Measurements from ENCODE around the gene LGALS3BP.

Gene LGALS3BP

GRCh38 chr17:78998311-78999055 lies 18.8 kb upstream of the LGALS3BP start:
- Histone ChIP-seq H3K27me3 (ENCODE audit: control insufficient read depth, insufficient read depth, low read length) (peaks cover 16% of the 10 kb centered on the region), H3K4me1 (ENCODE audit: control insufficient read depth, insufficient read depth, low read length) (no peaks in the 10 kb centered on the region), H3K9me3 (ENCODE audit: control insufficient read depth, insufficient read depth, low read length) (no peaks in the 10 kb centered on the region), H3K36me3 (ENCODE audit: control insufficient read depth, insufficient read depth, low read length) (peaks cover 7% of the 10 kb centered on the region), H3K27ac (ENCODE audit: low read length) (no peak overlapping the region), H3K4me3 (ENCODE audit: low read length) (no peak overlapping the region)
- no peak for DNase-seq (ENCODE audit: low read depth, low spot score)
- no CpG with 5 or more reads among the region's 28 CpGs for WGBS (ENCODE audit: insufficient coverage, insufficient read length)

GRCh38 chr17:78997881-78998280 lies 18.2 kb upstream of the LGALS3BP start:
- peaks cover 13% of the 10 kb centered on the region for H3K27me3 ChIP-seq (ENCODE audit: control insufficient read depth, insufficient read depth, low read length)
- no peaks in the 10 kb centered on the region for H3K4me1 ChIP-seq (ENCODE audit: control insufficient read depth, insufficient read depth, low read length)
- no CpG with 5 or more reads among the region's 6 CpGs for WGBS (ENCODE audit: insufficient coverage, insufficient read length)
- no peak overlapping the region for H3K4me3 ChIP-seq (ENCODE audit: low read length)
- no peaks in the 10 kb centered on the region for H3K9me3 ChIP-seq (ENCODE audit: control insufficient read depth, insufficient read depth, low read length)
- no peak overlapping the region for H3K27ac ChIP-seq (ENCODE audit: low read length)
- DNase-seq (ENCODE audit: low read depth, low spot score): no peak
- peaks cover 7% of the 10 kb centered on the region for H3K36me3 ChIP-seq (ENCODE audit: control insufficient read depth, insufficient read depth, low read length)

GRCh38 chr17:78997231-78997741 lies 17.6 kb upstream of the LGALS3BP start:
- peaks cover 7% of the 10 kb centered on the region for H3K27me3 ChIP-seq (ENCODE audit: control insufficient read depth, insufficient read depth, low read length)
- no peaks in the 10 kb centered on the region for H3K9me3 ChIP-seq (ENCODE audit: control insufficient read depth, insufficient read depth, low read length)
- H3K4me3 ChIP-seq (ENCODE audit: low read length): no peak overlapping the region
- no peak for DNase-seq (ENCODE audit: low read depth, low spot score)
- H3K4me1 ChIP-seq (ENCODE audit: control insufficient read depth, insufficient read depth, low read length): no peaks in the 10 kb centered on the region
- H3K27ac ChIP-seq (ENCODE audit: low read length): no peak overlapping the region
- no CpG with 5 or more reads among the region's 27 CpGs for WGBS (ENCODE audit: insufficient coverage, insufficient read length)
- peaks cover 7% of the 10 kb centered on the region for H3K36me3 ChIP-seq (ENCODE audit: control insufficient read depth, insufficient read depth, low read length)

- peaks cover 7% of the 10 kb centered on the region for H3K36me3 ChIP-seq (ENCODE audit: control insufficient read depth, insufficient read depth, low read length)
Observed at GRCh38 chr17:78996781-78997201, 17.1 kb upstream of the LGALS3BP start.

GRCh38 chr17:78995761-78996451 lies 16.2 kb upstream of the LGALS3BP start:
- no peak for DNase-seq (ENCODE audit: low read depth, low spot score)
- WGBS (ENCODE audit: insufficient coverage, insufficient read length): no CpG with 5 or more reads among the region's 18 CpGs
- no peaks in the 10 kb centered on the region for H3K4me1 ChIP-seq (ENCODE audit: control insufficient read depth, insufficient read depth, low read length)
- H3K9me3 ChIP-seq (ENCODE audit: control insufficient read depth, insufficient read depth, low read length): no peaks in the 10 kb centered on the region
- peaks cover 7% of the 10 kb centered on the region for H3K36me3 ChIP-seq (ENCODE audit: control insufficient read depth, insufficient read depth, low read length)
- H3K27ac ChIP-seq (ENCODE audit: low read length): no peak overlapping the region
- no peaks in the 10 kb centered on the region; the same call in 1 of the 2 replicates for H3K27me3 ChIP-seq (ENCODE audit: control insufficient read depth, insufficient read depth, low read length)
- H3K4me3 ChIP-seq (ENCODE audit: low read length): no peak overlapping the region

More at GRCh38 chr17:78996781-78997201, 17.1 kb upstream of the LGALS3BP start:
- WGBS (ENCODE audit: insufficient coverage, insufficient read length): no CpG with 5 or more reads among the region's 16 CpGs
- no peak for DNase-seq (ENCODE audit: low read depth, low spot score)
- Histone ChIP-seq H3K27ac (ENCODE audit: low read length) (no peak overlapping the region), H3K4me3 (ENCODE audit: low read length) (no peak overlapping the region), H3K27me3 (ENCODE audit: control insufficient read depth, insufficient read depth, low read length) (peaks cover 3% of the 10 kb centered on the region; the same call in 1 of the 2 replicates), H3K9me3 (ENCODE audit: control insufficient read depth, insufficient read depth, low read length) (no peaks in the 10 kb centered on the region), H3K4me1 (ENCODE audit: control insufficient read depth, insufficient read depth, low read length) (no peaks in the 10 kb centered on the region)

GRCh38 chr17:78995022-78995760 lies 15.5 kb upstream of the LGALS3BP start:
- no peak overlapping the region for H3K4me3 ChIP-seq (ENCODE audit: low read length)
- no CpG with 5 or more reads among the region's 34 CpGs for WGBS (ENCODE audit: insufficient coverage, insufficient read length)
- no peaks in the 10 kb centered on the region for H3K9me3 ChIP-seq (ENCODE audit: control insufficient read depth, insufficient read depth, low read length)
- H3K27ac ChIP-seq (ENCODE audit: low read length): no peak overlapping the region
- no peaks in the 10 kb centered on the region for H3K27me3 ChIP-seq (ENCODE audit: control insufficient read depth, insufficient read depth, low read length)
- H3K36me3 ChIP-seq (ENCODE audit: control insufficient read depth, insufficient read depth, low read length): peaks cover 7% of the 10 kb centered on the region
- no peaks in the 10 kb centered on the region for H3K4me1 ChIP-seq (ENCODE audit: control insufficient read depth, insufficient read depth, low read length)
- no peak for DNase-seq (ENCODE audit: low read depth, low spot score)

GRCh38 chr17:78993981-78994671 lies 14.4 kb upstream of the LGALS3BP start:
- H3K27ac ChIP-seq (ENCODE audit: low read length): no peak overlapping the region
- no peaks in the 10 kb centered on the region for H3K9me3 ChIP-seq (ENCODE audit: control insufficient read depth, insufficient read depth, low read length)
- WGBS (ENCODE audit: insufficient coverage, insufficient read length): no CpG with 5 or more reads among the region's 22 CpGs
- H3K27me3 ChIP-seq (ENCODE audit: control insufficient read depth, insufficient read depth, low read length): no peaks in the 10 kb centered on the region
- no peak overlapping the region for H3K4me3 ChIP-seq (ENCODE audit: low read length)
- peaks cover 7% of the 10 kb centered on the region for H3K36me3 ChIP-seq (ENCODE audit: control insufficient read depth, insufficient read depth, low read length)
- H3K4me1 ChIP-seq (ENCODE audit: control insufficient read depth, insufficient read depth, low read length): no peaks in the 10 kb centered on the region
- no peak for DNase-seq (ENCODE audit: low read depth, low spot score)

- H3K36me3 ChIP-seq (ENCODE audit: control insufficient read depth, insufficient read depth, low read length): peaks cover 7% of the 10 kb centered on the region
- no CpG with 5 or more reads among the region's 49 CpGs for WGBS (ENCODE audit: insufficient coverage, insufficient read length)
- DNase-seq (ENCODE audit: low read depth, low spot score): no peak
Observed at GRCh38 chr17:78993241-78993956, 13.7 kb upstream of the LGALS3BP start.

GRCh38 chr17:78992542-78993212 lies 13.0 kb upstream of the LGALS3BP start:
- Histone ChIP-seq H3K4me3 (ENCODE audit: low read length) (no peak overlapping the region), H3K36me3 (ENCODE audit: control insufficient read depth, insufficient read depth, low read length) (peaks cover 7% of the 10 kb centered on the region), H3K27ac (ENCODE audit: low read length) (no peak overlapping the region), H3K9me3 (ENCODE audit: control insufficient read depth, insufficient read depth, low read length) (no peaks in the 10 kb centered on the region), H3K4me1 (ENCODE audit: control insufficient read depth, insufficient read depth, low read length) (no peaks in the 10 kb centered on the region), H3K27me3 (ENCODE audit: control insufficient read depth, insufficient read depth, low read length) (no peaks in the 10 kb centered on the region)
- no CpG with 5 or more reads among the region's 12 CpGs for WGBS (ENCODE audit: insufficient coverage, insufficient read length)
- DNase-seq (ENCODE audit: low read depth, low spot score): no peak

More at GRCh38 chr17:78993241-78993956, 13.7 kb upstream of the LGALS3BP start:
- Histone ChIP-seq H3K4me1 (ENCODE audit: control insufficient read depth, insufficient read depth, low read length) (no peaks in the 10 kb centered on the region), H3K27me3 (ENCODE audit: control insufficient read depth, insufficient read depth, low read length) (no peaks in the 10 kb centered on the region), H3K4me3 (ENCODE audit: low read length) (no peak overlapping the region), H3K27ac (ENCODE audit: low read length) (no peak overlapping the region), H3K9me3 (ENCODE audit: control insufficient read depth, insufficient read depth, low read length) (no peaks in the 10 kb centered on the region)

Data from iPS DF 6.9 (cell line).